ENCODE data around the gene SLC6A6. TPM values are rescaled to one million over a fixed set of nuclear protein-coding genes. Genes with fewer than 3 reads are reported as not detected.
A peak's percentile ranks its signal among the peaks of the same experiment; 100 is the strongest.

Gene SLC6A6
- polyA plus RNA-seq (2013, experiment 1 of 2; ENCODE audit: insufficient read length): 38.2 TPM
- polyA plus RNA-seq (2013, experiment 2 of 2; ENCODE audit: insufficient read length): 44.7 TPM

GRCh38 chr3:14402304-14402811 is at the start of gene SLC6A6:
SLC6A6 (plus strand) TSS chr3:14402606; CDS start chr3:14443635, 41,029 bp downstream.
- DNase-seq: peak; percentile 92

GRCh38 chr3:14353502-14353901 is 48.9 kb upstream of the SLC6A6 start:
- DNase-seq: no peak

DNA sequence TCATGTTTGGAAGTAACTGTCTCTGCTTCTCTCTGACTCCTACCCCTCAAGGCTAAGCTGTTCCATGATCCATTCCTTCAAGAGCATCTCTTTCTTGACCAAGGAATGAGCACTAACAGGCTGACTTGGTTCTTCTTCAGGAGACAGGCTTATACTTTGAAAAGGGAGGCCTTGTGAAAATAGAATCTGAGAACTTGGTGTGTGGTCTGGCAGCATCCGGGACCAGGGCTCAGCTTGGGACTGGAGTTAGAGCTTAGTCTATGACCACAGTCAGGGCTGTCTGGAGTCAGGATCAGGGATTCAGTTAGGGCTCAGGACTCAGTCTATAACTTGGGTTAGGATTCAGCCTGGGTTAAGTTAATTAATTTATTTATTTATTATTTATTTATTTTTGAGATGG is 44.9 kb upstream of the SLC6A6 start:
- DNase-seq: peak; percentile 50

GRCh38 chr3:14358426-14359211 is 43.8 kb upstream of the SLC6A6 start:
- DNase-seq: peak; percentile 72

- no peak for DNase-seq
These were observed 43.1 kb upstream of the SLC6A6 start for GRCh38 chr3:14359348-14359747.

- DNase-seq: peak; percentile 86
These were observed 42.1 kb upstream of the SLC6A6 start for GRCh38 chr3:14360123-14360881.

DNA sequence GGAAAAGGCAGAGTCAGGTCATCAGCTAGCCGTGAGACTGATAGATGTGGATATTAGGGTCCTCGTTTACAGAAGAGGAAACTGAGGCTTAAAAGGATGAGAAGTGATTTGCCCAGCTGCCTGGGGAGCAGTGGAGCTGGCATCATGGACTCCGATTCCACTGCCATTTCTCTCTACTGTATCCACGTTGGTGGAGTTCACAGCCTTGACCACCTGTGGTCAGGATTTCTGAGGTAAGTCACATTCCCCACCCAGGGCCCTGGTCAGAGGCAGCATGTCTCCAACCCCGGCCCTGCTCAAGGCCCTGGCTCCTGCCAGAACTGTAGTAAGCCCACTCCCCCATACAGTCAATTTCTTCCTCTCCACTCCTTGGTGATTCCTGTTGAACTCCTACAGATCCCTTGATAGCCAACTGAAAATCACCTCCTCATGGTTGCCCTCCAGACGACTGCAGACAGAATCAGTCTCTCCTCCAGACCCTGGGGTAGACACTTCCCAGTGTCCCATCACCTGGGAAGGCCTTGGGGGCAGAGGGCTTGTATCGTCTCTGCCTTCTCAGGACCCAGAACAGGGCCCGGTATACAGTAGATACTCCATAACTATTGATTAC is 41.2 kb upstream of the SLC6A6 start:
- no peak for DNase-seq

- no peak for DNase-seq
These were observed 39.5 kb upstream of the SLC6A6 start for GRCh38 chr3:14362890-14363289.

GRCh38 chr3:14363379-14363778 is 39.0 kb upstream of the SLC6A6 start:
- no peak for DNase-seq

DNA sequence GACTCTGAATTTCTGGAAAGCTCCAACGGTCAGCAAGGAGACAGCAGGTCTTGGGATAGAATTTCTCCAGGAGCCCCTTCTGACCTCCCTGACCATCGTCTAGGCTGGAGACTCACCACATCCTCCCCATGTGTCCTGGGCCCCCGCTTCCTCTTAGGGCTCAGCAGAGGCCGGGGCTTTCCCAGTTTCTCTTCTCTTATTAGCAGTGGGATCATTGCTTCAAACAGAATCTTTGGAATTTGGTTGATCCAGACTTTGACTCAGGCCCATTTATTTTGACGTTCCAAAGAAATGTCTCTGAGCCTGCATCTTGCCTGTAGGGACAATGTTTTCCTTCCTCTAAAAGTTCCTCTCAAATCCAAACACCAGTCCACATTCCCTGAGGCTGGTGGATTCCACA is 38.4 kb upstream of the SLC6A6 start:
- peak; percentile 70 for DNase-seq

- no peak for DNase-seq
These were observed 37.7 kb upstream of the SLC6A6 start for GRCh38 chr3:14364580-14365292.

DNA sequence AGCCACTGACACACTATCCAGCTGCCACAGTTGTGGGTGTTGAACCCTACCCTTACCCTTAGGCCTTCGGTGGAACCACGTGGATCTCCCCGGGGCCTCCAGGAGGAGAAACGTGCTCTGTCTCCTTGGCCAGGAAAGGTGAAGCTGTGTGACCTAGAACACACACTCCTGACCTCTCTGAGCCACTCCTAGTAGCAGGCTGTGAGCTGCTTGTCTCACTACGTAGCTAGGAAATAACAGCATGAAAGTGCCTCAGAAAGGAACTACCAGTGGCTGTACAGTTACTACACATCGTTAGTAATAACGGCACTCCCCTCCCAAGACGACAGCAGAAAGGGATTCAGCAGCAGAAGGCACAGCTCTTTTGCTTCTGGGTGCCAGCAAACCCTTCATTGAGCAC is 36.2 kb upstream of the SLC6A6 start:
- no peak for DNase-seq

DNA sequence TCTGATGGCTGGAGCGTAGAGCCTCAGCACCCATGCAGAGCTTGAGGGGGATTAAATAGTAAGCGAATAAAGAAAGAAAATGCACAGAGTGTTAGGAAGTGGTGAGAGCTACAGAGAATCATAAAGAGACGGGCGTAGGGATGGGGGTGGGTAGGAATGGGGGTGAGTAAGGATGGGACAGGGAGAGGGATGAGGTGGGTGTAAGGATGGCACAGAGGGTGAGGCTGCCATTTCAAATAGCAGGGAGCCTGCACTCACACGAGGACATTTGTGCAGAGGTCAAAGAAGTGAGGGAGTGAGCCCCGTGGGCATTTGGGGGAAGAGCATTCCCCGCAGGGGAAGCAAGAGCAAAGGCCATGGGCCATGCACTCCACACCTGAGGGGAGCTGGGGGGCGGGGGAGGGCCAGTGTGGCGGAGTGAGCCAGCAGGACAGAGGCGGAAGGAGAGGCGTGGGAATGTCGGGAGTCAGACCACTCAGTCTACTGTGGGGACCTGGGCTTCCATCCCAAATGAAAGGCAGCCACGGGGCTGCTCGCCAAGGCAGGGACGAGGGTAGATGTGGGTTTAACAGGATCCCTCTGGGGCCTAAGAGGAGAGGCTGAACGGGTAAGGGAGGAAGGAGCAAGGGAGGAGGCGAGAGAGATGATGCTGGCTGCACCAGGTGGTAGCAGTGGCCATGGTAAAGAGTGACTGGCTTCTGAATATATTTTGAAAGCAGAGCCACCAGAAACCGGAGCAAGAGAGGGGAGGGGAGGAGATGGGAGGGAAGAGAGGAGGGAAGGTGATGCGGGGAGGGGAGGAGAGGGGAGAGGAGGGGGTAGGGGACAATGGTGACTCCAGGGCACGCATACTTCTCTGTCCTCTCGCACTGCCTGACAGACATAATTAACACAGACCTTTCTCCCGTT is 35.2 kb upstream of the SLC6A6 start:
- DNase-seq: no peak

GRCh38 chr3:14368146-14368545 is 34.3 kb upstream of the SLC6A6 start:
- DNase-seq: no peak

GRCh38 chr3:14368885-14369284 is 33.5 kb upstream of the SLC6A6 start:
- DNase-seq: no peak

DNA sequence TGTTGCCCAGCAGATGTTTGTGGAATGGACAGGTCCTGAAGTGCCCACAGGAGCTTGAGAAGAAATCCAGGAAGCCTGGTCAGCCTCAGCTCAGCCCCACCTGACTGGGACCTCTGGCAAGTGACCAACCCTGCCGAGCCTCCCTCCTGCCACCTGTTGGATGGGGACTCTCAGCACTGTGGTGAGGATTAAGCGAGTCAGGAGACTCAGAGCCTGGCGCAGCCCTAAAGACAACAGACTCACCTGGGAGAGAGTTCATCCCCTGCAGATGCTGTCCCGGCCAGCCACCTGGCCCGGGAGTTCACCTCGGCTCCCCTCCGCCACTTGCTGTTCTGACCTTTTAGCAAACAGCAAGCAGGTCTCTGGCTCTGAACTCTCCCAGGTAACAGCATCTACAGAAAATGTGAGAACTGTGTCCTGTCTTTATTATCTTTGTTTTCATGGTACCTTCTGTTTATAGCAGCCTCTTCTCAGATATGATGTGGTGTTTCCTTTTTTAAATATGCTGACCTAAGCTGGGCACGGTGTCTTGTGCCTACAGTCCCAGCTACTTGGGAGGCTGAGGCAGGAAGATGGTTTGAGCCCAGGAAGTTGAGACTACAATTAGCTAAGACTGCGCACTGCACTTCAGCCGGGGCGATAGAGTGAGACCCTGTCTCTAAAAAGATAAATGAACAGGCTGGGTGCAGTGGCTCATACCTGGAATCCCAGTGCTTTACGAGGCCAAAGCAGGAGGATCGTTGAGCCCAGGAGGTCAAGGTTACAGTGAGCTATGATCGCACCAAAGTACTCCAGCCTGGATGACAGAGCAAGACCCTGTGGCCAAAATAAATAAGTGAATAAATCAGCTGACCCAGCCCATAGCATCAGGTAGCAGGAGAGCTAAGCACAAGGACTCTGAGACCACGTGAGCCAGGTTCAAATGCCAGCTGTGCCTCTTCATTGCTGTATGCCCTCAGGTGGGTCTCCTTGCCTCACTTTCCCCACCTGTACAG is 32.4 kb upstream of the SLC6A6 start:
- no peak for DNase-seq

- DNase-seq: no peak
These were observed 31.5 kb upstream of the SLC6A6 start for GRCh38 chr3:14370720-14371572.

- peak; percentile 87 for DNase-seq
These were observed 30.6 kb upstream of the SLC6A6 start for GRCh38 chr3:14371573-14372474.

Data from fibroblast of skin of back (primary cell).